ENCODE measurements around the gene CHD8. TPM values are rescaled to one million over a fixed set of nuclear protein-coding genes. Genes with fewer than 3 reads are reported as not detected.

CHD8 gene
- total and polyA plus RNA-seq, 2 of the 13 experiments (the other 11 are each of a cell fraction or from before 2014, with no cell fraction given), result 35.1 to 79.6 TPM

- TF ChIP-seq ZNF546 (CRISPR knock-in tag; conservative IDR thresholded peaks at IDR 0.05) (no peak), BRF2 (CRISPR knock-in tag; IDR thresholded peaks at IDR 0.05) (peak; percentile 44; the same call in 1 of the 2 replicates), RNF219 (CRISPR knock-in tag; IDR thresholded peaks at IDR 0.05) (no peak), BORCS8-MEF2B (CRISPR knock-in tag; IDR thresholded peaks at IDR 0.05) (no peak; the same call in 1 of the 2 replicates), ZNF83 (CRISPR knock-in tag; IDR thresholded peaks at IDR 0.05; ENCODE audit: borderline replicate concordance) (no peak; the same call in 1 of the 2 replicates), SRF (IDR thresholded peaks at IDR 0.05; ENCODE audit: low read depth, low read length) (peak; percentile 50; the same call in 1 of the 2 replicates), RCOR2 (CRISPR knock-in tag; IDR thresholded peaks at IDR 0.05) (peak; percentile 83; the same call in 1 of the 2 replicates), ZNF543 (CRISPR knock-in tag; IDR thresholded peaks at IDR 0.05) (no peak), YY1 (IDR thresholded peaks at IDR 0.05; ENCODE audit: insufficient read depth, insufficient replicate concordance, low read depth, low read length) (peak; percentile 97), ARID5B (CRISPR knock-in tag; IDR thresholded peaks at IDR 0.05) (peak; percentile 53), NR2C2 (CRISPR knock-in tag; IDR thresholded peaks at IDR 0.05; ENCODE audit: borderline replicate concordance) (peak; percentile 92), IRF2 (CRISPR knock-in tag; IDR thresholded peaks at IDR 0.05) (peak; percentile 98), ZFP62 (CRISPR knock-in tag; IDR thresholded peaks at IDR 0.05) (no peak)
- TF ChIP-seq, protein P1, sequence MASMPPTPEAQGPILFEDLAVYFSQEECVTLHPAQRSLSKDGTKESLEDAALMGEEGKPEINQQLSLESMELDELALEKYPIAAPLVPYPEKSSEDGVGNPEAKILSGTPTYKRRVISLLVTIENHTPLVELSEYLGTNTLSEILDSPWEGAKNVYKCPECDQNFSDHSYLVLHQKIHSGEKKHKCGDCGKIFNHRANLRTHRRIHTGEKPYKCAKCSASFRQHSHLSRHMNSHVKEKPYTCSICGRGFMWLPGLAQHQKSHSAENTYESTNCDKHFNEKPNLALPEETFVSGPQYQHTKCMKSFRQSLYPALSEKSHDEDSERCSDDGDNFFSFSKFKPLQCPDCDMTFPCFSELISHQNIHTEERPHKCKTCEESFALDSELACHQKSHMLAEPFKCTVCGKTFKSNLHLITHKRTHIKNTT (CRISPR knock-in tag; IDR thresholded peaks at IDR 0.05), result no peak
- TF ChIP-seq, protein P2, sequence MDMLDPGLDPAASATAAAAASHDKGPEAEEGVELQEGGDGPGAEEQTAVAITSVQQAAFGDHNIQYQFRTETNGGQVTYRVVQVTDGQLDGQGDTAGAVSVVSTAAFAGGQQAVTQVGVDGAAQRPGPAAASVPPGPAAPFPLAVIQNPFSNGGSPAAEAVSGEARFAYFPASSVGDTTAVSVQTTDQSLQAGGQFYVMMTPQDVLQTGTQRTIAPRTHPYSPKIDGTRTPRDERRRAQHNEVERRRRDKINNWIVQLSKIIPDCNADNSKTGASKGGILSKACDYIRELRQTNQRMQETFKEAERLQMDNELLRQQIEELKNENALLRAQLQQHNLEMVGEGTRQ (IDR thresholded peaks at IDR 0.05; ENCODE audit: low read depth, low read length), result no peak; the same call in 1 of the 2 replicates
- TF ChIP-seq, protein P2 (CRISPR knock-in tag; IDR thresholded peaks at IDR 0.05; ENCODE audit: borderline replicate concordance), result peak; percentile 16; the same call in 1 of the 2 replicates
- TF ChIP-seq, protein P3, sequence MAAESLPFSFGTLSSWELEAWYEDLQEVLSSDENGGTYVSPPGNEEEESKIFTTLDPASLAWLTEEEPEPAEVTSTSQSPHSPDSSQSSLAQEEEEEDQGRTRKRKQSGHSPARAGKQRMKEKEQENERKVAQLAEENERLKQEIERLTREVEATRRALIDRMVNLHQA (CRISPR knock-in tag; IDR thresholded peaks at IDR 0.05), result no peak
Observed at GRCh38 chr14:21455912-21456667, at the start of gene CHD8 (continued).
